Activated naive CD4-positive, alpha-beta T cell treated with Interleukin-2 at 50 U/mL for 16 hours (primary cell): ENCODE results near the gene IFITM2.
"Not testable (repeated sequence)": the region's sequence is repeated elsewhere in the genome, so short reads cannot be mapped to it uniquely, and the experiment has no call there.

ENCODE experiments used
- DNase-seq: peaks from one replicate; pipeline ENCODE4 v3.0.0-alpha.2; 2020

The IFITM2 gene

DNA sequence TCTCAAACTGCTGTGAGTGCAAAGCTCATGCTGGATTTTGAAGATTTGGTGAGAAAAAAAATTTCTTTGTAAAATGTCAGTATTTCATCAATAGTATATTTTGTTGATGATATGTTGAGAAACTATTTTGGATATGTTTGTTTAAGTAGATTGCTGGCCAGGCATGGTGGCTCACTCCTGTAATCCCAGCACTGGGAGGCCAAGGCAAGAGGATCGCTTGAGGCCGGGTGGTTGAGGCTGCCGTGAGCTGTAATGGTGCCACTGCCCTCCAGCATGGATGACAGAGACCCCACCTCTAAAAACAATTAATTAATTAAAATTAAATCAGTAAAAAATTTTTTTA, 19.9 kb downstream of the IFITM2 start:
- no peak for DNase-seq

DNA sequence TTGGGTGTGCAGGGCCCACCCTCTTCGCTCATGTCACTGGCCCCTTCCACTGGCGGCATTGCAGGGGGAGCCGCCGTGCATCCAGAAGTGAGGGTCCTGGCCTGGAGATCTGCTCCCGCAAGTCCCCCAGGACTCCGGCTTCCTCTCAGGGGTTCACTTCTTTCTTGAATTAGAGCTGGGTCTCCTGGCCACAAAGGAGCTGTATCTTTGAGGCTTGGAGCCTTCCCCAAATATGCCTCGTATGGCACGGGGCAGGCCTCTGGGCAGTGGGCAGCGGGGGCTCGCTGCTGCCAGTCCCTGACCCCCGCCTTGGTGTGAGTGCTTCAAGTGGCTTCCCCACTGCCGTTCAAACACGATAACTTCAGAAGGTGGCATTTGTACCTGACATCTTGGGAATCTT, 20.4 kb downstream of the IFITM2 start:
- no peak for DNase-seq

DNA sequence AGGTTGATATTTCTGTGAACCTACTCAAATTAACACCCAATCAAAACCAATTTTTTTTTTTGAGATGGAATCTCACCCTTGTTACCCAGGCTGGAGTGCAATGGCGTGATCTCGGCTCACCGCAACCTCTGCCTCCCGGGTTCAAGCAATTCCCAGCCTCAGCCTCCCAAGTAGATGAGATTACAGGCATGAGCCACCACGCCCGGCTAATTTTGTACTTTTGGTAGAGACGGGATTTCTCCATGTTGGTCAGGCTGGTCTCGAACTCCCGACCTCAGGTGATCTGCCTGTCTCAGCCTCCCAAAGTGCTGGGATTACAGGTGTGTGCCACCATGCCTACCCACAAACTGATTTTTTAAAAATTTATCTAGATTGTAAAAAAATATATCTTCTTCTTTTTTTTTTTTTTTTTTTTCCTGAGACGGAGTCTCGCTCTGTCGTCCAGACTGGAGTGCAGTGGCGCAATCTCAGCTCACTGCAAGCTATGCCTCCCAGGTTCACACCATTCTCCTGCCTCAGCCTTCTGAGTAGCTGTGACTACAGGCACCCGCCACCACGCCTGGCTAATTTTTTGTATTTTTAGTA, 21.0 kb downstream of the IFITM2 start:
- DNase-seq: not testable (repeated sequence)

DNA sequence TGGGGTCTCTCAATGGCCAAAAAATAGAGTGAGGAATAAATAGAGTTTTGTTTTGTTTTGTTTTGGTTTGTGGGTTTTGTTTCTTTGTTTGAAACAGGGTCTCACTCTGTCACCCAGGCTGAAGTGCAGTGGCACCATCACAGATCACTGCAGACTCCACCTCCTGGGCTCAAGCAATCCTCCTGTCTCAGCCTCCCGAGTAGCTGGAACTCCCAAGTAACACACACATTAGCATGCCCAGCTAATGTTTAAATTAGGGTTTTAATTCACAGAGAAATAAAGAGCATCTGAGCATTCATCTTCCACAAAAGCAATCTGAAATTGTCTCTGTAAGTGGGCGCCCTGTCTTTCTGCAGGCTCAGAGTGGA, 22.3 kb downstream of the IFITM2 start:
- DNase-seq: no peak

DNA sequence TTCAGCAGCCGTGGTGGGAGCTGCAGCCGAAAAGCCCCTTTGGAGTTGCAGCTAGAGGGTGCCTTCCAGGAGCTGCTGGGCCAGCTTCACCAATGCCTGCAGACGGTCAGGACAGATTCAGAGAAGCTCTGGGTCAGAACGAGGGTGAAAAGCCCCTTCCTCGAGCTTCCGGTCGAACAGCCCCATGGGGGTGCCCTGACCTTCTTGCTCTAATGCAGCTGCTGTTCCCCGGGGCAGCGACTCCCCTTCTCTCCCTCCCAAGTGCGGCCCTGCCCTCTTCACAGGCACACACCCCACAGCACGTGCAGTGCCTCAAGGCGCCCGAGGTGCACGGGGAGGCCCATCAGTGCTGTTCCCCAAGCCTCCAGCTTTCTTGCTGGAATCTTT, 22.7 kb downstream of the IFITM2 start:
- no peak for DNase-seq

DNA sequence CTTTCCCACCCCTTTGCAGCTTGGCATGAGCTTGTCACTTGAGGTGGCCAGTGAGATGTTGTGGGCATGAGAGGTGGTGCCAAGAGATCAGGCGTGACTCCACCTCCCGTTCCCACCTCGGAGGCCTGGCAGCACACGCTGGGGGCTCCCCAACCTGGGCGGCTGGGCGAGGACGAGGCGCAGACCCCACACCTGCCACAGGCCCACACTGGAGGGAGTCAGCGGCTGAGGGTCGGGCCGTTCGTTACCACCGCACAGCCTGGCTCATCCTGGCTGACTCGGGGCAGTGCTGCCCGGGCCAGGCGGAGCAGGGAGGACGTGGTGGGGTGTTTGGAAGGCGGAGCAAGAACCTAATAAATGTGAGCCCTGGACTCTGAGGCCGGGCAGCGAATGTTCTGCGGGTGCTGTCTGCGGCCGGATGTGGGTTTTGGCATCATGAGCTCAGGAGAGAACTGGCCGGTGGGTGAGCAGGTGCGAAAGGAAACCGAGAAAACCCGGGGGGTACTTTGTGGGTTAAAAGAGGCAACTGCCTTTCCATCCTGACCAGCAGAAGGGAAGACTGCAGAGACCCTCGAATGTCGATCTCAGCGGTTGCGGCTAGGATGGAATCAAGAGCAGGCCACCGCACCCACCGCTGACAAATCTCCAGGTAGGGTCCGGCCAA, 23.2 kb downstream of the IFITM2 start:
- no peak for DNase-seq

DNA sequence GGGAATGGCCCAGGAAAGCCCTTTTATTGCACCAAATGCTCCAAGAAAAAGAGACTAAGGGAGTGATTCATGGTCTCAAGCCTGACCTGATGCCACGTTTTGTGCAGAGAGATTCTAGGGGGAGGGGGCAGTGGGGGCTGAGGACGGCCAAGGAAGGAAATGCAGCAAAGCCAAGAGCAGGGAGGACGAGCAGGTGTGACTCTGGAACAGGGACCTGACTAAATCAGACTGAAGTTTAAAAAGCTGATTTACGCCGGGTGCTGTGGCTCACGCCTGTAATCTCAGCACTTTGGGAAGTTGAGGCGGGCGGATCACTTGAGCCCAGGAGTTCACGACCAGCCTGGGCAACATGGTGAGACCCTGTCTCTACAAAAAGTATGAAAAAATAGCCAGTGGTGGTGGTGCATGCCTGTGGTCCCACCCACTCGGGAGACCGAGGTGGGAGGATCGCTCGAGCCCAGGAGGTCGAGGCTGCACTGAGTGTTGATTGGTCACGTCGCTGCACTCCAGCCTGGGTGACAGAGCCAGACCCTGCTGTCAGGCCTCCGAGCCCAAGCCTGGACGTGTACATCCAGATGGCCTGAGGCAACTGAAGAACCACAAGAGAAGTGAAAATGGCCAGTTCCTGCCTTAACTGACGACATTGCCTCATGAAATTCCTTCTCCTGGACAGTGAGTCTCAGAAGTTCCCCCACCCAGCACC, 23.9 kb downstream of the IFITM2 start:
- no peak for DNase-seq

DNA sequence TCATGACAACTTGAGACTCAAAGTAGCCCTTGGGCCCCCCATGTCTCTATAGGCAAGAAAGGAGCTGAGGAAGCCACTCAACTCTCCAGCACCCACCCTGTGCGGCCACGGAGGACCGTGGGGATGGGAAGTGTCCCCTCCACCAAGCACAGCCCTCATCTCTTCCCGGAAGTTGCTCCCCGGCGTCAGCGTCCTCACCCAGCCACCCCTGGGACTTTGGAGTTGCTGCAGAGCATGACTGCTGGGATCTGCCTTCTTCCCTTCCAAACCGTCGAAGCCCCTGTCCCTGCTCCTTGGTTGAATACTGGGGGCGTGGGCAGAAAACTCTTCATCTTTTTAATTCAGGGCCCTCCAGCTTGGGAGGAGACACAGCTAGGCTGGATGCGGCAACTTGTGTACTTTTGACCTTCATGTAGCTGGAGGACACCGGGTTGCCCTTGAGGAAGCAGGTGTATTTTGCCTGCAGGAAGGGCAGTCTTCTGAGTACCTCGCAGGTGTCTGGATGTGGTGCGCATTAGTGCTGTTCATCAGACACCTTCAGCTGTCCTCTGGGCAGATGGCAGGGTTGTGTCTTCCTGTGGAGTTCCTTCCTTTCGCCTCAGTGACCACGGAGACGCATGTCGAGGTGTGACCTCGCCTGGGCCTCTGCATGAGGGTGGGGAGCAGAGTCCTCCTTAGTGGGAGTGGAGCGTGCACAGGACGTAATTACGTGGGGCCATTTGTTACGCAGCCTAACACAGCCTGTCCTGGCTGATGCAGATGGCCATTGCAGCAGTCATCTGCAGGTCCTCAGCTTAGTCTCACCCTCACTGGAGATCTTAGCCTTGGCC, 25.2 kb downstream of the IFITM2 start:
- DNase-seq: no peak

DNA sequence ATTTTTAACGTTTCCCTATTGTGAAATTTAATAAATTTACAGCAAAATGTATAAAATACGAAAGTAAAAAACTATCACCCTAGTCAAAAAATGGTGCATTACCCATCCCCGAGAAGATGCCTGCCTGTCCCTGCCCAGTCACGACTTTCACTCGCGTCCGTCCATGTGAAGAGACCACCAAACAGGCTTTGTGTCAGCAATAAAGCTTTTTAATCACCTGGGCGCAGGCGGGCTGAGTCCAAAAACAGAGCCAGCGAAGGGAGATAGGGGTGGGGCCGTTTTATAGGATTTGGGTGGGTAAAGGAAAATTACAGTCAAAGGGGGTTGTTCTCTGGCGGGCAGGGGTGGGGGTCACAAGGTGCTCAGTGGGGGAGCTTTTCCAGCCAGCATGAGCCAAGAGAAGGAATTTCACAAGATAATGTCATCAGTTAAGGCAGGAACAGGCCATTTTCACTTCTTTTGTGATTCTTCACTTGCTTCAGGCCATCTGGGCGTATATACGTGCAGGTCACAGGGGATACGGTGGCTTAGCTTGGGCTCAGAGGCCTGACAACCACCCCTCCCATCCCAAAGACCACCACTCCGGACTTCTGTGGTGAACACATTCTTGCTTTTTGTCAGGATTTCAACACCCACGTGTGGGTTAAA, 26.1 kb downstream of the IFITM2 start:
- DNase-seq: not testable (repeated sequence)

DNA sequence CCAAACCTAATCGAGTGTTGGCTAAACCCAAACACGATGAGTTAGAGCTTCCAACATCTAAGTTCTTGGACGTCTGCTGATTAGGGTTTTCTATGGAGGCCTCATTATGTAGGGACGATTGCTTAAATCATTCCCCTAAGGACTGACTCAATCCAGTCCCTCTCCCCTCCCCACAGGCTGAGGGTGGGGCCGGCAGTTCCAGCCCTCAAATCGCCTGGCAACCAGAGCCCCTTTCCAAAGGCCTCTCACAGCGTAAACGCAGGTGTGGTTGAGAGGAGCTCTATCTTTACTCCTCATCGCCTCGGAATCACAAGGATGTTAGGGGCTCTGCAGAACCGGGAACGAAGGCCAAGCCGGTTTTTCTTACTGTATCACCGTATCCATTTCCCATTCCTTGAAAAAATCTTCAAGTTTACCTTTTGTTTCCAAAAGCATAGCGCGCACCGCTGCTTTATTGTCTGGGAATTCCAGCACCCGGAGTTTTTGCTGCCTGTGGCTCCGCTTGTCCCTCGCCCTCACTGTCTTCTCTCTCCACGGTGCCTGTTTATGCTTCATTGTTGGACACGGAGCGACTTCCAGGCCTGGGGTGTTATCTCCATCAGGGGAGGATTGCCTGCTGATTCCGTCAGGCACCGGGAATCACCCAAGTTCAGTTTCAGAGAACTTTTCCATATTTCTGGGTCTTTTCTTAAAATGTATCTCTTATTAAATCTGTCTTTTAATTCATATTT, 26.8 kb downstream of the IFITM2 start:
- no peak for DNase-seq

DNA sequence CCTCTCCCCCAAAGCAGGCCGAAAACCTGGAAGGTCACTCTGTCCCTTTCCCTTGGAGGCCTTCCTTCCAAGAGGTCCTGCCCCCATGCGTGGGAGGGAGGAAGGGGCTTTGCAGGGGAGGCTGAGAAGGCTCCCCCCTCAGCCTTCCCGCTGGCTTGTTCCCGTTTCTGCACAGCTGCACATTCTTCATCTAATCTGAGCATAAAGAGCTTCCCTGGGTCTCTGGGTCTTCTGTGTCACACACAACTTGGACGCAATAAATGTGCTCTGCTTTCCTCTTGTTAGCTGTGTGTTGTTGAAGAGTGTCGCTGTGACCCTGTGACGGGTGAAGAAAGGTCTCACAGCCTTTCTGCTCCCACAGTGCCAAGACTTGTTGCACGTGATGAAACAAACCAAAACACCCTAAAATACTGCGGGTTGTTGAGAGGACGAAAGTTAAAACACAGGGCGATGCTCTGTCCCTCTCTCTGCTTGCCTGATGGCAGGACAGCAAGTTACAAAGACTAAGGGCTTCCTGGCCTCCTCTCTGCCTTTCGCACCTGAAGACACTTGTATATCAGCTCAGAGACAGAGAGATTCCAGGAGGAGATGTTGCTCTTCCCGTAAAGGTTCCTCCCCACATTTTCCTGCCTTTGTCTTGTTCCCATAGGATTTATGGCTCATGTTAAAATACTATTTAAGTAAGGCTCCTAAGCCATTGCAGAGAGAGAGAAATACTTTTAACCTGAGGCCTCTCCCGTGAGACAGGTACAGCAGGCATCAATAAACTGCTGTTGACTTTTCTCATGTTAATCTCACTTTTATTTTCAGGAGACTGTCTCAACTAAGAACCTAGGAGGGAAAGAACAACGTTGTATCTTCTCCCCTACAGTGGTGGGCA, 28.4 kb downstream of the IFITM2 start:
- DNase-seq: no peak

DNA sequence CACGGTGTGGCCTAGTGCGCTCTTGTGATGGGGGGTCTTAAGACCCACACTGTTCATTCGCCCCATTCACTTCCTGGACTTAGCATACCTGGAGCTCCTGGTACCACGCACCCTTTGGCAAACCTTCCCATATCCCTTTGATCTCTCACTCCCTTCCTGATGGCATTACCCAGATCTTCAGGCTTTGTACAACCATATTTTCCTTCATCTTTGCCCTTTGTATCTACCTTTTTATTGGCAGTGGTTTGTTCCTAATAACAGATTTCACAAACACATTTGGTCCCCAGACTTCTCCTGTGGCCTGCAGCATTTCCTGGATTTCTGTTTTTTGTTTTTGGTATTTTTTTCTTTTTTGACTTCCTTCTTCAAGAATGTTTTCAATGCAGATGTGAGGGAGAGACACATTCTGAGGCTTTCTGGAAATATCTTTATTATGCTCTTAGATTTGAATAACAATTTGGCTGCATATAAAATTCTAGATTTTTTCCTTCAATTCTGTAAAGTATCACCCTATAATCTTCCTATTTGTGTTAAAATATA, 29.1 kb downstream of the IFITM2 start:
- no peak for DNase-seq

DNA sequence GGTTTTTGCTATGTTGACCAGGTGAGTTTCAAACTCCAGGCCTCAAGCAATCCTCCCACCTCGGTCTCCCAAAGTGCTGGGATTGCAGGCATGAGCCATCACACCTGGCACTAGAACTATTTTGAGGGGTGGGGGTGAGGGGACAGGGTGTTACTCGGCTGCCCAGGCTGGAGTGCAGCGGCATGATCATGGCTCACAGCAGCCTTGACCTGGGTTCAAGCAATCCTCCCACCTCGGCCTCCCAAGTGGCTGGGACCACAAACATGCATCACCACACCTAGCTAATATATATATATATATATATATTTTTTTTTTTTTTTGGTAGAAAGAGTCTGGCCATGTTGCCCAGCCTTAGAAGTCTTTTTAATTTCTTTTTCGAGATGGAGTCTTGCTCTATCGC, 30.1 kb downstream of the IFITM2 start:
- no peak for DNase-seq

DNA sequence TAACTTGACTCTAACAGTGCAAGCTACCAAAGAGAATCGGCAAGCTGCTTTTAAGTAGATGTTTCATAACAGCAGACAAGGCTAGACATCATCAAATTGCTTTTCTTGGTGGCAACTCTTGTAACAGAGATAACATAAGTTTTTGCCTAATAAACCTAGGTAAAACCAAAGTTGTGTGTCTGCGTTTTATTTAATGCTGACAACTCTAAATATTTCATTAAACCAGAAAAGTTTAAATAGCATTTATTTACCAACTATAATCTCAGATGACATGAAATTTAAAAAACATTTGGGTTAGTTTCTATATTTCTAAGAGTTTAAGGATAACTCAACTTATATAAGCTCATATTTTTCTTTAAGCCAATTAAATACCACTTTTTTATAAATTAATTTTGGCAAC, 32.3 kb downstream of the IFITM2 start:
- DNase-seq: no peak

DNA sequence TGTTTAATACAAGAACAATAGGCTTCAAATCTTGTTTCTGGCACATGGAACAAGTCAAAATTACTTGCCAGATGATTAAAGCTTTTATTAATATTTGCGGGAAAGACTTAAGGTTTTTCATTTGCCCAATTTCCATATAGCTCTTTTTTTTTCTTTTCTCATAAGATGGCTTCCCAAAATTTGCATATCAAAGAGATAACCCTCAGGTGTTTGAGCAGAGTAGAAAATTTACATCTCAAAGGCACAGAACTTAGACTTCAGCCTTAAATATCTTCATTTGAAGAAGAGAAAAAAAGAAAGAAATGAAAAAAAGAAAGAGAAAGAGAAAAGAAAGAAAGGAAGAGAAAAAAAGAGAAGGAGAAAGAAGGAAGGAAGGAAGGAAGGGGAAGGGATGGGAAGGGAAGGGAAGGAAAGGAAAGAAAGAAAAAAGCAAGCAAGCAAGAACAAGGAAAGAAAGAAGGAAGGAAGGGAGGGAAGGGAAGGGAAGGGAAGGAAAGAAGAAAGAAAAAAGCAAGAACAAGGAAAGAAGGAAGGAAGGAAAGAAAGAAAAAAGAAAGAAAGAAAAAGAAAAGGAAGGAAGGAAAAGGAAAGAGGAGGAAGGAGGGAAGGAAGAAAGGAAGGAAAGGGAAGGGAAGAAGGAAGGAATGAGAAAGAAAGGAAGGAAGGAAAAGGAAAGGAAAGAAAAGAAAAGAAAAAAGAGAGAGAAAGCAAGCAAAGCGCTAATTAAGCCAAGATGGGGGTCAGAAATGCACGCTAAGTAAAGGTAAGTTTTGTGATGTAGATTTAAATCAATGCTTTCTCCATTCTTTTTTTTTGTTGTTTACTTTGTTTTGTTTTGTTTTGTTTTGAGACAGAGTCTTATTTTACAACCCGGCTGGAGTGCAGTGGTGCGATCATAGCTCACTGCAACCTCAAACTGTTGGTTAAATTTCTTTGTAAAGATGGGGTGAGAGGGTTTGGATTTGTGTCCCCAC, 33.2 kb downstream of the IFITM2 start:
- DNase-seq: no peak

DNA sequence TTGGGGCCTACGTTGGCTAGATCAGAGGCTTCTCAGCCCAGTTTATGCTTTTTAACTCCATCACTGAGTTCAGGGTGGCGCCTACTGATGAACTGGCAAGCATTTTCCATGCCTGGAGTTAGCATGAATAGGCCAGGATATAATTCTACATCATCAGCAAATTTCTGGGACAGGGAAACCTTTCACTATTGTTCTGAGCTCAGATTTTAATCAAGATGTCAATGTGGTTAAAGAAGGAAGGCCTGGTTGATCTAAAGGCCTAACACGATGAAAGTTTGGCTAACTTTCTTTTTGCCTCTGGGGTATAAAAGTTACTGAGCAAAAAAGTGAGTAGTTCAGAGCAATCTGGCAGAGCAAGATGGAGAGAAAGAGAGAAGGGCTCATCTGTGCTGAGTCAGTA, 34.7 kb downstream of the IFITM2 start:
- no peak for DNase-seq

DNA sequence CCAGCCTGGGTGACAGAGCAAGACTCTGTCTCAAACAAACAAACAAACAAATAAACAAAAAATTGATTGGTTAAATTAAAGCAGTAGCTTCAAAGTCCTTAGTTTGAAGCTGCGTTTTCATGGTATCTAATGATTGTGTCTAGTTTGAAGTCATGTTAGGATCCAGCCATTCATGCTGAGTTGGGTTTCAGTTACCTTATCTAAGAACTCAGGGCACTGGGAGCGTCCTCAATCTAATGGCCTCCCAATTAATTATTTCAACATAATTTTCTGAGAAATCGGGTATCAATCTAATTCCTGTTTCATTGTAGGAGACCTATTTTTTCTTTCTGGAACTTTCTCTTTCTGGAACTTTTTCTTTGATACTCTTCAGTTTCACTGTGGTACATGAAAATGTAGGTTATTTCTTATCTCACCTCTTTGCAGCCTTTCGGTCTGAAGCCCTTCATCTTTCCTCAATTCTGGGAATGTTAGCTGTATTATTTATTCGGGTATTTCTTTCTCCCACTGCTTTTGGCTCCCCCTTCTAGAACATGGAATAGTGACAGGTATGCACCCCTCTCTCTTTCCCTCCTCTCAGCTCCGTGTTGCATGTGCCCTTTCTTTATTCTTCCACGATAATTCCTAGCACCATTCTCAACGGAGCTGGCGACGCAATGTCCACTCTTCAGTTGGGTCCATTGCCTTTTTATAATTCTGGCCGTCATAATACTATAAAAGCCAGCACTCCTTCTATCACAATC, 37.4 kb downstream of the IFITM2 start:
- DNase-seq: no peak

DNA sequence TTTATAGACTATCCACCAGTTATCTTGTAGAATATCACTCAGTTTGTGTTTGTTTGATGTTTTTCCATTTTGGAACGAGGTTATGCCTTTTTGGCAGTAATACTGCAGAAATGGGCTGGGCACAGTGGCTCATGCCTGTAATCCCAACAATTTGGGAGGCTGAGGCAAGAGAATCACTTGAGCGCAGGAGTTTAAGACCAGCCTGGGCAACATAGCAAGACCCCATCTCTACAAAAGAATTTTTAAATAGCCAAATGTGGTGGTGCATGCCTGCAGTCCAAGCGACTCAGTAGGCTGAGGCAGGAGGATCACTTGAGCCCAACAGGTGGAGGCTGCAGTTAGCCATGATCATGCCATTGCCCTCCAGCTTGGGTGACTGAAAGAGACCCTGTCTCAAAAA, 38.9 kb downstream of the IFITM2 start:
- no peak for DNase-seq

DNA sequence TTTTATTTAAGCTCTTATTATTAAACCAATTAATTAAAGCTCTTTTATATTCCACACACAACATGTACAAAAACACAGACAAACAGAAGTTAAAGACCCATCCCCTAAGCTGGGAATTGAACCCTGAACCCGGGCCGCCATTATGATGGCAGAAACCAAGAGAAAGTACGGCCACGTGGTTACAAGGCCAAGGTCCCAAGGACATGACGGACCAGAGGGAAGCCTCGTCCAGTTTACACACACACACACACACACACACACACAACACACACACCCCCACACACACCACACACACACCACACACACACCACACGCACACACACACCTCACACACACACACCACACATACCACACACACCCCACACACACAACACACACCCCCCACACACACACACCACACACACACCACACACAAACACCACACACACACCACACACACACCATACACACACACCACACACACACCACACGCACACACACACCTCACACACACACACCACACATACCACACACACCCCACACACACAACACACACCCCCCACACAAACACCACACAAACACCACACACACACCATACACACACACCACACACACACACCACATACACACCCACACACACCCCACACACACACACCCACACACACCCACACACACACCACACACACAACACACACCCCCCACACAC, 41.8 kb downstream of the IFITM2 start:
- DNase-seq: not testable (repeated sequence)
